Articular chondrocyte of knee joint (primary cell): ENCODE measurements around the gene TRPV4. TPM values are rescaled to one million over a fixed set of nuclear protein-coding genes. Genes with fewer than 3 reads are reported as not detected.

Experiments used
- small RNA-seq: library from RNA; depleted of rRNA; stranded (forward); fragments of <200 nt; gene quantifications from one replicate; pipeline ENCODE3, GENCODE V24; 2012
- total RNA-seq: library from RNA; depleted of rRNA; stranded (reverse); fragments of >200 nt; gene quantifications from 2 replicates; pipeline ENCODE4 v1.2.3, GENCODE V29; 2012

TRPV4 gene
- total RNA-seq, result 4.8 and 5.1 TPM in 2 replicates

DNA sequence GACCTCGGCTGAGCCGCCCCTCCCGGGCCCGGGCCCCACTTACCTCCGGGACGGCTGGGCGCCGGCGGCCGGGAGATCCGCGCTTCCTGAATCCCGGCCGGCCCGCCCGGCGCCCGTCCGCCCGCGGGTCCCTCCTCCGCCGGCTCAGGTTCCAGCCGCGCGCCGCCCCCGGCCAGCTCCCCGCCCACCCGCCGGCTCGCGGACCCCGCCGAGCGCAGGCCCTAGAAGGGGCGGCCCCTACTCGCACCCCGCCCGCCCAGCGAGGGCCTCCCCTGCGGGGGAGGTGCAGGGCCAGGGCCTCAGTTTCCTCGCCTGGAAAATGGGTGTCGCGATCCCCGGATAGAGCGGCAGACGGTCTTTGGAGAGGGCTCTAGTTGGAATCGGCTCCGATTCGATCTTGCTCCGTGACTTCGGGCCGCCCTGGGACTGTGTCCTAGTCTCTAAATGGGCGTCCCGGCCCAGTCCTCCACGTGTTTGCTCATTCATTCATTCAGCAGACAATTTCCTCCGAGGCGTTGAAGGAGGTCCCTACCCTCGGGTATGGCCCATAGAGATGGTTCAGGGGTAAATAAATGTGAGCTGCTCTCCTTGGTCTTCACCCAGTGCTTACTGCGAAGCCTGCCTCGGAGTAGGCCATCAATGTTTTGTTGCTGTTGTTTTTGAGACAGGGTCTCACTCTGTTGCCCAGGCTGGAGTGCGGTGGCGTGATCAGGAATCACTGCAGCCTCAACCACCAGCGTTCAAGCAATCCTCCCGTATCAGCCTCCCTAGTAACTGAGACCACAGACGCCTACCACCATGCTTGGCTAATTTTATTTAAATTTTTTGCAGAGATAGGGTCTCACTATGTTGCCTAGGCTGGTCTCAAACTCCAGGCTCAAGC, at the start of gene TRPV4:
Gene TRPV4, minus strand, starts transcription at position 92 of the 883 bp plus-strand sequence. CDS start 18,602 bp downstream, outside the sequence.

GRCh38 chr12:109880043-109880931, 47.1 kb upstream of the TRPV4 start, which contains the start of gene GLTP:
GLTP (minus strand) TSS chr12:109880541; CDS start chr12:109880374, 167 bp downstream.

Small RNA genes within 50 kb of the gene (small RNA-seq; reads per million reads assigned to genes)
- gene MIR4497 (not detected), gene RN7SL441P (not detected)

Other genes starting within 250 kb of the TRPV4 start
- 0.39 and 0.43 TPM in 2 replicates for gene FAM222A, start 119.6 kb downstream of the TRPV4 start, total RNA-seq
- gene GLTP, start 47.1 kb upstream of the TRPV4 start, total RNA-seq, result 69.8 and 73.0 TPM in 2 replicates
- 10.6 and 11.0 TPM in 2 replicates for gene TCHP, start 66.9 kb upstream of the TRPV4 start, total RNA-seq
- 55.9 and 70.7 TPM in 2 replicates for gene GIT2, start 163.0 kb upstream of the TRPV4 start, total RNA-seq
- gene ANKRD13A, start 166.0 kb upstream of the TRPV4 start, total RNA-seq, result 194 and 205 TPM in 2 replicates
- gene C12orf76, start 215.1 kb upstream of the TRPV4 start, total RNA-seq, result 8.0 and 9.5 TPM in 2 replicates